K562 (cell line): ENCODE measurements around the gene ATF5. TPM values are rescaled to one million over a fixed set of nuclear protein-coding genes. Genes with fewer than 3 reads are reported as not detected.
A peak's percentile ranks its signal among the peaks of the same experiment; 100 is the strongest.

Source experiments
- ATF1 ChIP-seq, 2 experiments: fragments of 450-650 bp in 1 of 2; IDR thresholded peaks; 2 replicates each; pipeline ENCODE4 v1.6.1; 2016; ENCODE audit warnings: missing compliant biosample characterization in 1 of 2, missing genetic modification characterization in 1 of 2
- BCOR ChIP-seq: fragments of 450-650 bp; IDR thresholded peaks from 2 replicates; pipeline ENCODE4 v1.6.1; 2016
- FOXA3 ChIP-seq, 2 experiments: fragments of 450-650 bp in 1 of 2; sonication (generic) in 1 of 2; formaldehyde crosslinking; IDR thresholded peaks in 1 of 2; conservative IDR thresholded peaks in 1 of 2; 2 replicates each; pipeline versions ENCODE4 v1.4.0 to v1.8.0; 2020 to 2022; ENCODE audit warnings: mild to moderate bottlenecking in 2 of 2, missing genetic modification reagents in 1 of 2
- KLF10 ChIP-seq: fragments of 250-450 bp; sonication (Bioruptor Pico); IDR thresholded peaks from 2 replicates; pipeline ENCODE4 v1.6.1; 2021; ENCODE audit warnings: matching md5 sums
- LEF1 ChIP-seq: fragments of 450-650 bp; IDR thresholded peaks from 2 replicates; pipeline ENCODE4 v1.6.1; 2016; ENCODE audit warnings: mild to moderate bottlenecking
- NFIC ChIP-seq: fragments of 450-650 bp; IDR thresholded peaks from 2 replicates; pipeline ENCODE4 v1.6.1; 2017; ENCODE audit warnings: mild to moderate bottlenecking, inconsistent platforms
- NFXL1 ChIP-seq: fragments of 450-650 bp; formaldehyde crosslinking; IDR thresholded peaks from 2 replicates; pipeline ENCODE4 v1.4.0; 2021; ENCODE audit warnings: mild to moderate bottlenecking
- TAF15 ChIP-seq: fragments of 200-400 bp; formaldehyde crosslinking; IDR thresholded peaks from 2 replicates; pipeline ENCODE4 v1.6.1; 2017; ENCODE audit warnings: mild to moderate bottlenecking, low read depth, low read length, moderate library complexity
- ZC3H4 ChIP-seq: sonication (generic); formaldehyde crosslinking; IDR thresholded peaks from 2 replicates; pipeline ENCODE4 v1.9.0; 2021; ENCODE audit warnings: missing genetic modification reagents, borderline replicate concordance
- ZNF140 ChIP-seq: fragments of 250-450 bp; sonication (Bioruptor Pico); IDR thresholded peaks from 2 replicates; pipeline ENCODE4 v1.8.0; 2021; ENCODE audit warnings: moderate library complexity, mild to moderate bottlenecking, inconsistent platforms
- ZNF785 ChIP-seq: fragments of 250-450 bp; sonication (Bioruptor Pico); IDR thresholded peaks from 2 replicates; pipeline ENCODE4 v1.4.0; 2020; ENCODE audit warnings: mild to moderate bottlenecking
- polyA plus RNA-seq, 8 experiments: library from polyadenylated mRNA; depleted of rRNA in 4 of 8; stranded (reverse) in 5 of 8; unstranded in 3 of 8; fragments of >200 nt; fragmentation: Nextera tagmentation in 2 of 8; fragmentation: Illumina TruSeq in 1 of 8; extraction: Ambion mirVana in 2 of 8; extraction: Trizol in 1 of 8; gene quantifications; 2 replicates each; pipeline versions ENCODE4 v1.2.1 to v1.2.3, GENCODE V29; 2011 to 2014; ENCODE audit warnings: inconsistent platforms in 1 of 8, missing spikeins in 1 of 8
- total RNA-seq, 7 experiments: library from RNA; depleted of rRNA in 6 of 7; stranded (reverse); fragments of >200 nt in 6 of 7; fragmentation: Illumina TruSeq in 2 of 7; extraction: Trizol in 2 of 7; gene quantifications; 2 replicates each; pipeline versions ENCODE4 v1.2.1 to v1.2.3, GENCODE V29; 2011 to 2021; ENCODE audit warnings: low replicate concordance in 1 of 7
- TF ChIP-seq, protein P1 (sequence below): fragments of 450-650 bp; formaldehyde crosslinking; conservative IDR thresholded peaks from 2 replicates; pipeline ENCODE4 v1.4.0; 2022; ENCODE audit warnings: mild to moderate bottlenecking, missing genetic modification characterization
- TF ChIP-seq, protein P2 (sequence below), 2 experiments: fragments of 450-650 bp in 1 of 2; sonication (generic) in 1 of 2; formaldehyde crosslinking in 1 of 2; IDR thresholded peaks; 2 replicates each; pipeline versions ENCODE4 v1.7.1 to v1.9.0; 2016 to 2022; ENCODE audit warnings: inconsistent platforms in 1 of 2, mild to moderate bottlenecking in 1 of 2, missing genetic modification reagents in 1 of 2
- TF ChIP-seq, protein P3 (sequence below): sonication (generic); formaldehyde crosslinking; IDR thresholded peaks from 2 replicates; pipeline ENCODE4 v1.8.1; 2023; ENCODE audit warnings: mild to moderate bottlenecking, missing genetic modification reagents

Gene ATF5
- total and polyA plus RNA-seq, 9 of the 15 experiments (the other 6 are each of a cell fraction or from before 2014, with no cell fraction given) = 3.0 to 57.6 (median 11.1) TPM

DNA sequence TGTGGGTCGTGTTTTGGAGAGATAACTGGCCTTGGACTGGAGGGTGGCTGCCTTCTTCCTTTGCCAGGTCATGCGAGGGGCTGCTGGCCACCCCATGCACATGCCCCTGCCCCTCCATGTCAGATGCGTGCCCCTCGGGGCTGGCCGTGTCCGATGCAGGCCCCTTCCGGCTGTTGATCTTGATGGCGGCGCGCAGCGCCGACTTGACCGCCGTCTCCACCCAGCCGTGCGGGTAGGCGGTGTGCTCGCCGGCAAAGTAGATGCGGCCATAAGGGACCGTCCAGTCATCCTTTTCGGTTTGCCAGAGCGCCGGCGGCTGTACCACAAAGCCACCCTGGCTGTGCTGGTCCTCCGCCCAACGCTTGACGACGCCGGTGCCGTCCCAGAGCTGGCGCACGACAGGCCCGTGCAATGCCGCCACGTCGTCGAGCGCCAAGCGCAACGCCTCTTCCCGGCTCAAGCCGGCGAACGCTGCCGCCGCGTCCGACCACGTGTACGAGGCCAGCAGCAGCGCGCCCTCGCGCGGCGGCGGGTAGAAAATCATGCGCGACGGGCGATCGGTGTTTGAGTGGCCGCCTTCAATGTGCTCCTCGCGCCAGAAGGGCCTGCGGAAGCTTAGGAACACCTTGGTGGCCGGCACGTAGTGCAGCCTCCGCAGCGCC lies 39.2 kb upstream of the ATF5 start (continued):
- TF ChIP-seq, protein P1, sequence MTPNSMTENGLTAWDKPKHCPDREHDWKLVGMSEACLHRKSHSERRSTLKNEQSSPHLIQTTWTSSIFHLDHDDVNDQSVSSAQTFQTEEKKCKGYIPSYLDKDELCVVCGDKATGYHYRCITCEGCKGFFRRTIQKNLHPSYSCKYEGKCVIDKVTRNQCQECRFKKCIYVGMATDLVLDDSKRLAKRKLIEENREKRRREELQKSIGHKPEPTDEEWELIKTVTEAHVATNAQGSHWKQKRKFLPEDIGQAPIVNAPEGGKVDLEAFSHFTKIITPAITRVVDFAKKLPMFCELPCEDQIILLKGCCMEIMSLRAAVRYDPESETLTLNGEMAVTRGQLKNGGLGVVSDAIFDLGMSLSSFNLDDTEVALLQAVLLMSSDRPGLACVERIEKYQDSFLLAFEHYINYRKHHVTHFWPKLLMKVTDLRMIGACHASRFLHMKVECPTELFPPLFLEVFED (CRISPR knock-in tag) = no peak
- TF ChIP-seq, protein P2, sequence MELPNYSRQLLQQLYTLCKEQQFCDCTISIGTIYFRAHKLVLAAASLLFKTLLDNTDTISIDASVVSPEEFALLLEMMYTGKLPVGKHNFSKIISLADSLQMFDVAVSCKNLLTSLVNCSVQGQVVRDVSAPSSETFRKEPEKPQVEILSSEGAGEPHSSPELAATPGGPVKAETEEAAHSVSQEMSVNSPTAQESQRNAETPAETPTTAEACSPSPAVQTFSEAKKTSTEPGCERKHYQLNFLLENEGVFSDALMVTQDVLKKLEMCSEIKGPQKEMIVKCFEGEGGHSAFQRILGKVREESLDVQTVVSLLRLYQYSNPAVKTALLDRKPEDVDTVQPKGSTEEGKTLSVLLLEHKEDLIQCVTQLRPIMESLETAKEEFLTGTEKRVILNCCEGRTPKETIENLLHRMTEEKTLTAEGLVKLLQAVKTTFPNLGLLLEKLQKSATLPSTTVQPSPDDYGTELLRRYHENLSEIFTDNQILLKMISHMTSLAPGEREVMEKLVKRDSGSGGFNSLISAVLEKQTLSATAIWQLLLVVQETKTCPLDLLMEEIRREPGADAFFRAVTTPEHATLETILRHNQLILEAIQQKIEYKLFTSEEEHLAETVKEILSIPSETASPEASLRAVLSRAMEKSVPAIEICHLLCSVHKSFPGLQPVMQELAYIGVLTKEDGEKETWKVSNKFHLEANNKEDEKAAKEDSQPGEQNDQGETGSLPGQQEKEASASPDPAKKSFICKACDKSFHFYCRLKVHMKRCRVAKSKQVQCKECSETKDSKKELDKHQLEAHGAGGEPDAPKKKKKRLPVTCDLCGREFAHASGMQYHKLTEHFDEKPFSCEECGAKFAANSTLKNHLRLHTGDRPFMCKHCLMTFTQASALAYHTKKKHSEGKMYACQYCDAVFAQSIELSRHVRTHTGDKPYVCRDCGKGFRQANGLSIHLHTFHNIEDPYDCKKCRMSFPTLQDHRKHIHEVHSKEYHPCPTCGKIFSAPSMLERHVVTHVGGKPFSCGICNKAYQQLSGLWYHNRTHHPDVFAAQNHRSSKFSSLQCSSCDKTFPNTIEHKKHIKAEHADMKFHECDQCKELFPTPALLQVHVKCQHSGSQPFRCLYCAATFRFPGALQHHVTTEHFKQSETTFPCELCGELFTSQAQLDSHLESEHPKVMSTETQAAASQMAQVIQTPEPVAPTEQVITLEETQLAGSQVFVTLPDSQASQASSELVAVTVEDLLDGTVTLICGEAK (IDR thresholded peaks at IDR 0.05) = no peak
- TF ChIP-seq, protein P2 (CRISPR knock-in tag; IDR thresholded peaks at IDR 0.05) = peak; percentile 74
- TF ChIP-seq ATF1 (CRISPR knock-in tag; IDR thresholded peaks at IDR 0.05) (peak; percentile 42), ATF1 (tag; IDR thresholded peaks at IDR 0.05) (peak; percentile 94), NFIC (peak; percentile 70), ZNF785 (CRISPR knock-in tag) (no peak), LEF1 (0 out of 2 replicates have a peak, but pooled peaks have one; percentile 46), BCOR (peak; percentile 84), ZC3H4 (no peak), TAF15 (no peak), FOXA3 (CRISPR knock-in tag; conservative IDR thresholded peaks at IDR 0.05 in 1 of 2, IDR thresholded peaks at IDR 0.05 in 1 of 2) (peak in 1 of 2 experiments; percentile 96; a peak in 2 of 4 replicates), NFXL1 (CRISPR knock-in tag) (no peak), ZNF140 (no peak), KLF10 (CRISPR knock-in tag) (no peak)
- TF ChIP-seq, protein P3, sequence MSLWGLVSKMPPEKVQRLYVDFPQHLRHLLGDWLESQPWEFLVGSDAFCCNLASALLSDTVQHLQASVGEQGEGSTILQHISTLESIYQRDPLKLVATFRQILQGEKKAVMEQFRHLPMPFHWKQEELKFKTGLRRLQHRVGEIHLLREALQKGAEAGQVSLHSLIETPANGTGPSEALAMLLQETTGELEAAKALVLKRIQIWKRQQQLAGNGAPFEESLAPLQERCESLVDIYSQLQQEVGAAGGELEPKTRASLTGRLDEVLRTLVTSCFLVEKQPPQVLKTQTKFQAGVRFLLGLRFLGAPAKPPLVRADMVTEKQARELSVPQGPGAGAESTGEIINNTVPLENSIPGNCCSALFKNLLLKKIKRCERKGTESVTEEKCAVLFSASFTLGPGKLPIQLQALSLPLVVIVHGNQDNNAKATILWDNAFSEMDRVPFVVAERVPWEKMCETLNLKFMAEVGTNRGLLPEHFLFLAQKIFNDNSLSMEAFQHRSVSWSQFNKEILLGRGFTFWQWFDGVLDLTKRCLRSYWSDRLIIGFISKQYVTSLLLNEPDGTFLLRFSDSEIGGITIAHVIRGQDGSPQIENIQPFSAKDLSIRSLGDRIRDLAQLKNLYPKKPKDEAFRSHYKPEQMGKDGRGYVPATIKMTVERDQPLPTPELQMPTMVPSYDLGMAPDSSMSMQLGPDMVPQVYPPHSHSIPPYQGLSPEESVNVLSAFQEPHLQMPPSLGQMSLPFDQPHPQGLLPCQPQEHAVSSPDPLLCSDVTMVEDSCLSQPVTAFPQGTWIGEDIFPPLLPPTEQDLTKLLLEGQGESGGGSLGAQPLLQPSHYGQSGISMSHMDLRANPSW (CRISPR knock-in tag) = peak; percentile 99; the same call in 1 of the 2 replicates
